HepG2 (cell line): ENCODE data around the gene YWHAE.
"Not testable (repeated sequence)": the region's sequence is repeated elsewhere in the genome, so short reads cannot be mapped to it uniquely, and the experiment has no call there.

Experiments used
- JDP2 ChIP-seq: sonication (generic); formaldehyde crosslinking; IDR thresholded peaks from 2 replicates; pipeline ENCODE4 v1.8.1; 2022; ENCODE audit warnings: missing genetic modification reagents, borderline replicate concordance
- SRF ChIP-seq: IDR thresholded peaks from 2 replicates; pipeline ENCODE4 v1.6.1; 2011; ENCODE audit warnings: mild to moderate bottlenecking, low read depth, low read length, moderate library complexity
- TBP ChIP-seq: sonication (generic); formaldehyde crosslinking; IDR thresholded peaks from 2 replicates; pipeline ENCODE4 v1.5.0; 2020; ENCODE audit warnings: missing genetic modification reagents
- TF ChIP-seq, protein P1 (sequence below): sonication (generic); formaldehyde crosslinking; IDR thresholded peaks from 2 replicates; pipeline ENCODE4 v1.9.0; 2021; ENCODE audit warnings: missing genetic modification reagents, borderline replicate concordance

DNA sequence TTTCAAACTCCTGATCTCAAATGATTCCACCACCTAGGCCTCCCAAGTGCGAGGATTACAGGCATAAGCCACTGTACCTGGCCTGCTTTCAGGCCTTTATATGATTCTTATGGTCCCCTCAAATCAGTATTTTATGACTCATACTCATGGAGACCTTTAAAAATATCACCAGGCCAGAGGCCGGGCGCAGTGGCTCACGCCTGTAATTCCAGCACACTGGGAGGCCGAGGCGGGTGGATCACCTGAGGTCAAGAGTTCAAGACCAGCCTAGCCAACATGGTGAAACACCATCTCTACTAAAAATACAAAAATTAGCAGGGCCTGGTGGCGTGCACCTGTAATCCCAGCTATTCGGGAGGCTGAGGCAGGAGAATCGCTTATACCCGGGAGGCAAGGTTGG lies 18.5 kb upstream of the YWHAE start:
- TF ChIP-seq, protein P1, sequence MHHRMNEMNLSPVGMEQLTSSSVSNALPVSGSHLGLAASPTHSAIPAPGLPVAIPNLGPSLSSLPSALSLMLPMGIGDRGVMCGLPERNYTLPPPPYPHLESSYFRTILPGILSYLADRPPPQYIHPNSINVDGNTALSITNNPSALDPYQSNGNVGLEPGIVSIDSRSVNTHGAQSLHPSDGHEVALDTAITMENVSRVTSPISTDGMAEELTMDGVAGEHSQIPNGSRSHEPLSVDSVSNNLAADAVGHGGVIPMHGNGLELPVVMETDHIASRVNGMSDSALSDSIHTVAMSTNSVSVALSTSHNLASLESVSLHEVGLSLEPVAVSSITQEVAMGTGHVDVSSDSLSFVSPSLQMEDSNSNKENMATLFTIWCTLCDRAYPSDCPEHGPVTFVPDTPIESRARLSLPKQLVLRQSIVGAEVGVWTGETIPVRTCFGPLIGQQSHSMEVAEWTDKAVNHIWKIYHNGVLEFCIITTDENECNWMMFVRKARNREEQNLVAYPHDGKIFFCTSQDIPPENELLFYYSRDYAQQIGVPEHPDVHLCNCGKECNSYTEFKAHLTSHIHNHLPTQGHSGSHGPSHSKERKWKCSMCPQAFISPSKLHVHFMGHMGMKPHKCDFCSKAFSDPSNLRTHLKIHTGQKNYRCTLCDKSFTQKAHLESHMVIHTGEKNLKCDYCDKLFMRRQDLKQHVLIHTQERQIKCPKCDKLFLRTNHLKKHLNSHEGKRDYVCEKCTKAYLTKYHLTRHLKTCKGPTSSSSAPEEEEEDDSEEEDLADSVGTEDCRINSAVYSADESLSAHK (CRISPR knock-in tag): not testable (repeated sequence)
- not testable (repeated sequence) for TF ChIP-seq SRF; JDP2; TBP (CRISPR knock-in tag)
